ENCODE data around the gene LSG1.

The LSG1 gene

GRCh38 chr3:194657439-194657838 is 14.6 kb downstream of the LSG1 start:
- TF ChIP-seq CTCF (conservative IDR thresholded peaks at IDR 0.05) (no peak), ZFX (IDR thresholded peaks at IDR 0.05) (no peak)
- H3K27ac ChIP-seq, result no peak overlapping the region

GRCh38 chr3:194654443-194654842 is 17.5 kb downstream of the LSG1 start:
- TF ChIP-seq CTCF (conservative IDR thresholded peaks at IDR 0.05) (no peak), ZFX (IDR thresholded peaks at IDR 0.05) (no peak)
- H3K27ac ChIP-seq, result no peak overlapping the region

- TF ChIP-seq CTCF (conservative IDR thresholded peaks at IDR 0.05) (no peak), ZFX (IDR thresholded peaks at IDR 0.05) (no peak)
These were observed 24.2 kb downstream of the LSG1 start for GRCh38 chr3:194647747-194648146.

GRCh38 chr3:194642769-194643168 is 29.2 kb downstream of the LSG1 start:
- TF ChIP-seq CTCF (conservative IDR thresholded peaks at IDR 0.05) (no peak), ZFX (IDR thresholded peaks at IDR 0.05) (no peak)
- no peak overlapping the region for H3K27ac ChIP-seq

More at GRCh38 chr3:194647747-194648146, 24.2 kb downstream of the LSG1 start:
- no peak overlapping the region for H3K27ac ChIP-seq

- TF ChIP-seq CTCF (conservative IDR thresholded peaks at IDR 0.05) (no peak; the same call in 1 of the 2 replicates), ZFX (IDR thresholded peaks at IDR 0.05) (no peak)
- no peak overlapping the region for H3K27ac ChIP-seq
These were observed 31.2 kb downstream of the LSG1 start for GRCh38 chr3:194640829-194641228.

GRCh38 chr3:194638991-194639605 is 32.9 kb downstream of the LSG1 start:
- TF ChIP-seq CTCF (conservative IDR thresholded peaks at IDR 0.05) (no peak), ZFX (IDR thresholded peaks at IDR 0.05) (no peak)
- H3K27ac ChIP-seq, result no peak overlapping the region

GRCh38 chr3:194637541-194638400 is 34.2 kb downstream of the LSG1 start:
- no peak for TF ChIP-seq CTCF (conservative IDR thresholded peaks at IDR 0.05)
- no peak for TF ChIP-seq ZFX (IDR thresholded peaks at IDR 0.05)
- no peak overlapping the region for H3K27ac ChIP-seq

All from C4-2B (cell line).